Trophoblast cell (in vitro differentiated cells and primary cell): ENCODE data around the gene CDRT15L2.
"Not testable (repeated sequence)": the region's sequence is repeated elsewhere in the genome, so short reads cannot be mapped to it uniquely, and the experiment has no call there.

ENCODE experiments used
- DNase-seq, 2 donors: peaks; one replicate each; pipeline ENCODE4 v3.0.0-alpha.2; 2016
- H2AFZ ChIP-seq: 2 replicates; pipeline ENCODE4 v1.6.1; 2013; ENCODE audit warnings: low read length, moderate library complexity, mild to moderate bottlenecking; ENCODE audit not compliant: insufficient read depth, poor library complexity
- H2AK5ac ChIP-seq: 2 replicates; pipeline ENCODE4 v1.6.1; 2013; ENCODE audit warnings: mild to moderate bottlenecking, low read length
- H2BK120ac ChIP-seq: 2 replicates; pipeline ENCODE4 v1.6.1; 2013; ENCODE audit warnings: low read length, mild to moderate bottlenecking, moderate library complexity; ENCODE audit not compliant: insufficient read depth, poor library complexity
- H2BK12ac ChIP-seq: 2 replicates; pipeline ENCODE4 v1.6.1; 2013; ENCODE audit warnings: mild to moderate bottlenecking, low read length, moderate library complexity
- H2BK5ac ChIP-seq: 2 replicates; pipeline ENCODE4 v1.6.1; 2013; ENCODE audit warnings: low read length, low read depth, moderate library complexity, mild to moderate bottlenecking; ENCODE audit not compliant: poor library complexity
- H3K14ac ChIP-seq: 2 replicates; pipeline ENCODE4 v1.6.1; 2013; ENCODE audit warnings: mild to moderate bottlenecking, low read length
- H3K18ac ChIP-seq: 2 replicates; pipeline ENCODE4 v1.6.1; 2013; ENCODE audit warnings: mild to moderate bottlenecking, low read length
- H3K23ac ChIP-seq: 2 replicates; pipeline ENCODE4 v1.6.1; 2013; ENCODE audit warnings: low read length
- H3K27ac ChIP-seq: 2 replicates; pipeline ENCODE4 v1.5.1; 2013; ENCODE audit warnings: low read depth, mild to moderate bottlenecking, inconsistent platforms, low read length, moderate library complexity
- H3K27me3 ChIP-seq: 2 replicates; pipeline ENCODE4 v1.6.1; 2013; ENCODE audit warnings: inconsistent platforms, mild to moderate bottlenecking, low read length, moderate library complexity; ENCODE audit not compliant: insufficient read depth
- H3K36me3 ChIP-seq, 2 experiments: 1 replicate in 1 of 2; 2 replicates in 1 of 2; pipeline ENCODE4 v1.6.1; 2013; ENCODE audit warnings: low read length in 2 of 2, mild to moderate bottlenecking in 2 of 2, moderate library complexity in 1 of 2; ENCODE audit not compliant: insufficient read depth in 2 of 2, control insufficient read depth in 1 of 2
- H3K4ac ChIP-seq: 2 replicates; pipeline ENCODE4 v1.6.1; 2013; ENCODE audit warnings: low read depth, mild to moderate bottlenecking, low read length, moderate library complexity
- H3K4me1 ChIP-seq, 2 experiments: 1 replicate in 1 of 2; 2 replicates in 1 of 2; pipeline ENCODE4 v1.6.1; 2013; ENCODE audit warnings: low read length in 2 of 2, mild to moderate bottlenecking in 2 of 2, moderate library complexity in 1 of 2; ENCODE audit not compliant: insufficient read depth in 2 of 2, control insufficient read depth in 1 of 2
- H3K4me2 ChIP-seq: 2 replicates; pipeline ENCODE4 v1.6.1; 2013; ENCODE audit warnings: inconsistent platforms, mild to moderate bottlenecking, low read length, moderate library complexity
- H3K4me3 ChIP-seq: 2 replicates; pipeline ENCODE4 v1.5.1; 2013; ENCODE audit warnings: mild to moderate bottlenecking, low read depth, low read length, inconsistent platforms
- H3K79me1 ChIP-seq: one replicate; pipeline ENCODE4 v1.6.1; 2013; ENCODE audit warnings: low read length
- H3K79me2 ChIP-seq: 2 replicates; pipeline ENCODE4 v1.6.1; 2013; ENCODE audit warnings: low read length, mild to moderate bottlenecking; ENCODE audit not compliant: control insufficient read depth, insufficient read depth, poor library complexity
- H3K9ac ChIP-seq: 2 replicates; pipeline ENCODE4 v1.6.1; 2013; ENCODE audit warnings: mild to moderate bottlenecking, low read length
- H3K9me3 ChIP-seq: 2 replicates; pipeline ENCODE4 v1.6.1; 2013; ENCODE audit warnings: low read depth, mild to moderate bottlenecking, control low read depth, inconsistent platforms, low read length; ENCODE audit not compliant: insufficient read depth
- H4K12ac ChIP-seq: 2 replicates; pipeline ENCODE4 v1.6.1; 2013; ENCODE audit warnings: low read depth, mild to moderate bottlenecking, low read length, moderate library complexity
- H4K8ac ChIP-seq: 2 replicates; pipeline ENCODE4 v1.6.1; 2013; ENCODE audit warnings: low read depth, mild to moderate bottlenecking, low read length, moderate library complexity
- H4K91ac ChIP-seq: one replicate; pipeline ENCODE4 v1.6.1; 2013; ENCODE audit warnings: low read depth, mild to moderate bottlenecking, low read length, moderate library complexity
- WGBS: extraction: QIAGEN DNeasy Blood & Tissue Kit; methylation state at CpG from one replicate; pipeline ENCODE4 v1.1.7; 2013; ENCODE audit warnings: missing lambda C conversion rate; ENCODE audit not compliant: insufficient read length, insufficient coverage; ENCODE audit errors: extremely low coverage; 5-methylcytosine and 5-hydroxymethylcytosine counted together

CDRT15L2 gene

DNA sequence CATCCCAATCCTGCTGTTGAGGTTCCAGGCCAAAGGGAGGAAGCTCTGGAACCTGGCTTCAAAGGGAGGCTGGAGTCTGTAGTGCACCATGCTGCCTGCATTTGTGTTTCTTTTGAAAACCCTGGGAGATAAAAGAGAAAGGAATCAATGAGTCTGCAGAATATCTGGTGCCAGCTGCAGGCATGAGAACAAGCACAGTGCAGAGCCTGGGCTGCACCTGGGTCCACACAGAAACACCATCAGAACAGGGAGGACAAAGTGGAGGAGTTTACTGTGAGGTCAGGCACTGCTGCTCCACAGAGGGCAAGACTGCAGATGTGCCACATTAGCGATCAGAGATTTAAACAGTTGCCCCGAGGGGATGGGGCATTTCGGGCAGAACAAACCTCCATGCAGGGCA, 30.0 kb downstream of the CDRT15L2 start:
- not testable (repeated sequence) for H3K9ac ChIP-seq, DNase-seq, H3K4me2 ChIP-seq, H3K79me2 ChIP-seq, H3K4me1 ChIP-seq, H3K4me3 ChIP-seq, H4K8ac ChIP-seq, H2BK120ac ChIP-seq, H3K14ac ChIP-seq, H2BK12ac ChIP-seq, H3K27ac ChIP-seq, H3K36me3 ChIP-seq, H3K18ac ChIP-seq, H3K79me1 ChIP-seq, H4K91ac ChIP-seq, H3K23ac ChIP-seq, H3K4ac ChIP-seq, H2BK5ac ChIP-seq, H3K27me3 ChIP-seq, H2AFZ ChIP-seq, H2AK5ac ChIP-seq, H3K9me3 ChIP-seq, H4K12ac ChIP-seq
- no CpG with 5 or more reads among the region's 3 CpGs for WGBS

DNA sequence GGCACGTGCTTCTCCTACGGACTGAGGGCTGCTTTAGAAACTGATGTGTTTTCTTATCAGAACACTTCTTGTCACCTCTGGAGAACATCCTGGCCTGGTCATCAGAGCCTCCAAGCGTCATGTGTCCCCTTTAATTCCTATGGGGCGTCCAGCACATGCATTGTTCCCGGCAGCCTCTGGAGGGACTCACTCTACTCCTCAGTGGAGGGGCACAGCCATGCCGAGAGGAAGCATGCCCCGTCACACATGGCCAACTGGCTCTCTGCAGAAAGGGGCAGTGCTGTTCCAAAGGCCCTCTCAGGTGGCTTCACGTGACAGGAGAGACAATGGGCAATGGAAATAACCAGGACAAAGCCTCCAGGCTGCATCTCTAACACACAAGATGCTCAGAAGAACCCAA, 31.8 kb downstream of the CDRT15L2 start:
- H2AFZ ChIP-seq = no peak overlapping the region
- H4K12ac ChIP-seq = no peak overlapping the region
- H4K8ac ChIP-seq = no peak overlapping the region
- H3K18ac ChIP-seq = no peak overlapping the region
- H3K27me3 ChIP-seq = no peaks in the 10 kb centered on the region
- H2AK5ac ChIP-seq = no peak overlapping the region
- H3K79me2 ChIP-seq = no peaks in the 10 kb centered on the region
- H3K36me3 ChIP-seq = no peaks in the 10 kb centered on the region
- H2BK120ac ChIP-seq = no peak overlapping the region
- peaks cover 2% of the 10 kb centered on the region for H3K9me3 ChIP-seq
- no peak overlapping the region for H4K91ac ChIP-seq
- WGBS = no CpG with 5 or more reads among the region's 8 CpGs
- H3K4me1 ChIP-seq = no peaks in the 10 kb centered on the region
- H3K23ac ChIP-seq = no peak overlapping the region
- no peak overlapping the region for H3K9ac ChIP-seq
- H2BK12ac ChIP-seq = no peak overlapping the region
- no peak overlapping the region for H3K27ac ChIP-seq
- DNase-seq = no peak
- no peaks in the 10 kb centered on the region for H3K79me1 ChIP-seq
- no peak overlapping the region for H3K4ac ChIP-seq
- H3K4me2 ChIP-seq = no peak overlapping the region
- H2BK5ac ChIP-seq = no peak overlapping the region
- no peak overlapping the region for H3K4me3 ChIP-seq
- no peak overlapping the region for H3K14ac ChIP-seq

- no peak for DNase-seq
These were observed 33.1 kb downstream of the CDRT15L2 start for GRCh38 chr17:20612635-20613034.

DNA sequence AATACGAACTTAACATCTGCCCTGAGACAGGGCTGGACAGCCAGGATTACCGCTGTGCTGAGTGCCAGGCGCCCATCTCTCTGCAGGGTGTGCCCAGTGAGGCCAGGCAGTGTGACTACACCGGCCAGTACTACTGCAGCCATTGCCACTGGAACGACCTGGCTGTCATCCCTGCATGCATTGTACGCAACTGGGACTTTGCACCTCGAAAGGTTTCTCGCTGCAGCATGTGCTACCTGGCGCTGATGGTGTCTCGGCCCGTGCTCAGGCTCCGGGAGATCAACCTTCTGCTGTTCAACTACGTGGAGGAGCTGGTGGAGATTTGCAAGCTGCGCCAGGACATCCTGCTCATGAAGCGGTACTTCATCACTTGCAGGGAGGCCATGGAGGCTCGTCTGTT, 33.7 kb downstream of the CDRT15L2 start:
- no peaks in the 10 kb centered on the region for H3K79me1 ChIP-seq
- H3K4me3 ChIP-seq = no peak overlapping the region
- no peak overlapping the region for H4K91ac ChIP-seq
- H3K27me3 ChIP-seq = no peaks in the 10 kb centered on the region
- H3K4me1 ChIP-seq = no peaks in the 10 kb centered on the region
- H2AFZ ChIP-seq = no peak overlapping the region
- peaks cover 2% of the 10 kb centered on the region for H3K9me3 ChIP-seq
- no peak overlapping the region for H4K12ac ChIP-seq
- H3K36me3 ChIP-seq = no peaks in the 10 kb centered on the region
- no peaks in the 10 kb centered on the region for H3K79me2 ChIP-seq
- no peak overlapping the region for H3K4ac ChIP-seq
- no peak overlapping the region for H3K23ac ChIP-seq
- DNase-seq = no peak
- no peak overlapping the region for H4K8ac ChIP-seq
- no peak overlapping the region for H2AK5ac ChIP-seq
- H3K27ac ChIP-seq = no peak overlapping the region
- H2BK120ac ChIP-seq = no peak overlapping the region
- H3K18ac ChIP-seq = no peak overlapping the region
- H2BK12ac ChIP-seq = no peak overlapping the region
- no peak overlapping the region for H3K9ac ChIP-seq
- WGBS = no CpG with 5 or more reads among the region's 16 CpGs
- no peak overlapping the region for H3K14ac ChIP-seq
- no peak overlapping the region for H3K4me2 ChIP-seq
- no peak overlapping the region for H2BK5ac ChIP-seq

More at GRCh38 chr17:20612635-20613034, 33.1 kb downstream of the CDRT15L2 start:
- Histone ChIP-seq H3K4me2 (no peak overlapping the region), H3K79me1 (no peaks in the 10 kb centered on the region), H3K4ac (no peak overlapping the region), H3K14ac (no peak overlapping the region), H3K27ac (no peak overlapping the region), H2AK5ac (no peak overlapping the region), H4K91ac (no peak overlapping the region), H3K18ac (no peak overlapping the region), H2AFZ (no peak overlapping the region), H2BK120ac (no peak overlapping the region), H3K9ac (no peak overlapping the region), H3K27me3 (no peaks in the 10 kb centered on the region), H3K79me2 (no peaks in the 10 kb centered on the region), H3K9me3 (peaks cover 2% of the 10 kb centered on the region), H4K8ac (no peak overlapping the region), H3K4me1 (no peaks in the 10 kb centered on the region), H3K36me3 (no peaks in the 10 kb centered on the region), H2BK5ac (no peak overlapping the region), H3K4me3 (no peak overlapping the region), H2BK12ac (no peak overlapping the region), H3K23ac (no peak overlapping the region), H4K12ac (no peak overlapping the region)
- no CpG with 5 or more reads among the region's 16 CpGs for WGBS
